HepG2 (cell line): Measurements from ENCODE around the gene OSBPL2. TPM values are rescaled to one million over a fixed set of nuclear protein-coding genes. Genes with fewer than 3 reads are reported as not detected.
A peak's percentile ranks its signal among the peaks of the same experiment; 100 is the strongest.

Experiments used
- CHD2 ChIP-seq: IDR thresholded peaks from 2 replicates; pipeline ENCODE4 v1.6.1; 2011; ENCODE audit warnings: low read depth, low read length, improper control_type of control experiment
- FOSL1 ChIP-seq: sonication (generic); formaldehyde crosslinking; IDR thresholded peaks from 2 replicates; pipeline ENCODE4 v1.9.0; 2021; ENCODE audit warnings: missing genetic modification reagents, borderline replicate concordance
- GATA4 ChIP-seq: sonication (generic); IDR thresholded peaks from 2 replicates; pipeline ENCODE4 v1.6.1; 2016; ENCODE audit warnings: antibody characterized with exemption, low read depth, borderline replicate concordance
- HDAC1 ChIP-seq: sonication (generic); formaldehyde crosslinking; IDR thresholded peaks from 2 replicates; pipeline ENCODE4 v1.5.1; 2020; ENCODE audit warnings: mild to moderate bottlenecking, missing genetic modification reagents
- KDM5A ChIP-seq: fragments of 200-600 bp; sonication (generic); IDR thresholded peaks from 2 replicates; pipeline ENCODE4 v1.7.0; 2018; ENCODE audit warnings: antibody characterized with exemption, mild to moderate bottlenecking, low read length, borderline replicate concordance
- NFE2L2 ChIP-seq: fragments of 150-350 bp; IDR thresholded peaks from 2 replicates; pipeline ENCODE4 v1.6.1; 2014; ENCODE audit warnings: low read length
- NFRKB ChIP-seq: fragments of 450-650 bp; IDR thresholded peaks from 2 replicates; pipeline ENCODE4 v1.6.1; 2017
- POGZ ChIP-seq: sonication (generic); formaldehyde crosslinking; IDR thresholded peaks from 2 replicates; pipeline ENCODE4 v1.4.0; 2020; ENCODE audit warnings: mild to moderate bottlenecking, missing genetic modification reagents
- RCOR2 ChIP-seq: IDR thresholded peaks from 2 replicates; pipeline ENCODE4 v1.6.1; 2016; ENCODE audit warnings: missing biosample characterization, missing genetic modification reagents
- SNAPC2 ChIP-seq: sonication (generic); formaldehyde crosslinking; IDR thresholded peaks from 2 replicates; pipeline ENCODE4 v1.8.1; 2022; ENCODE audit warnings: mild to moderate bottlenecking, missing genetic modification reagents
- SRSF4 ChIP-seq: fragments of 200-400 bp; formaldehyde crosslinking; IDR thresholded peaks from one replicate; pipeline ENCODE4 v1.6.1; 2018; ENCODE audit warnings: mild to moderate bottlenecking, low read depth, low read length, moderate library complexity; ENCODE audit not compliant: poor library complexity, severe bottlenecking
- THYN1 ChIP-seq: sonication (generic); formaldehyde crosslinking; IDR thresholded peaks from 2 replicates; pipeline ENCODE4 v1.8.1; 2023; ENCODE audit warnings: low read depth, mild to moderate bottlenecking, moderate library complexity, missing genetic modification reagents, borderline replicate concordance
- TP53 ChIP-seq: sonication (generic); formaldehyde crosslinking; conservative IDR thresholded peaks from 2 replicates; pipeline ENCODE4 v1.4.0; 2020; ENCODE audit warnings: missing genetic modification reagents
- ZKSCAN5 ChIP-seq: sonication (generic); formaldehyde crosslinking; IDR thresholded peaks from 2 replicates; pipeline ENCODE4 v1.5.1; 2020; ENCODE audit warnings: mild to moderate bottlenecking, missing genetic modification reagents
- ZNF121 ChIP-seq: sonication (generic); formaldehyde crosslinking; IDR thresholded peaks from 2 replicates; pipeline ENCODE4 v1.5.0; 2020; ENCODE audit warnings: mild to moderate bottlenecking, missing genetic modification reagents
- ZNF24 ChIP-seq: fragments of 450-650 bp; IDR thresholded peaks from 2 replicates; pipeline ENCODE4 v1.6.1; 2017; ENCODE audit warnings: antibody characterized with exemption, mild to moderate bottlenecking
- ZNF251 ChIP-seq: sonication (generic); formaldehyde crosslinking; IDR thresholded peaks from 2 replicates; pipeline ENCODE4 v1.9.0; 2021; ENCODE audit warnings: mild to moderate bottlenecking, missing genetic modification reagents
- ZNF317 ChIP-seq: sonication (generic); formaldehyde crosslinking; IDR thresholded peaks from 2 replicates; pipeline ENCODE4 v1.5.0; 2020; ENCODE audit warnings: mild to moderate bottlenecking, missing genetic modification reagents
- ZNF335 ChIP-seq: sonication (generic); formaldehyde crosslinking; IDR thresholded peaks from 2 replicates; pipeline ENCODE4 v1.4.0; 2020; ENCODE audit warnings: missing genetic modification reagents
- ZNF383 ChIP-seq: sonication (generic); formaldehyde crosslinking; IDR thresholded peaks from 2 replicates; pipeline ENCODE4 v1.4.0; 2020; ENCODE audit warnings: missing genetic modification reagents, mild to moderate bottlenecking, borderline replicate concordance
- ZNF550 ChIP-seq: sonication (generic); formaldehyde crosslinking; IDR thresholded peaks from 2 replicates; pipeline ENCODE4 v1.4.0; 2020; ENCODE audit warnings: mild to moderate bottlenecking, missing genetic modification reagents, borderline replicate concordance
- ZNF552 ChIP-seq: sonication (generic); formaldehyde crosslinking; IDR thresholded peaks from 2 replicates; pipeline ENCODE4 v1.9.0; 2022; ENCODE audit warnings: missing genetic modification reagents, mild to moderate bottlenecking, borderline replicate concordance
- ZNF75D ChIP-seq: sonication (generic); formaldehyde crosslinking; IDR thresholded peaks from 2 replicates; pipeline ENCODE4 v1.8.1; 2023; ENCODE audit warnings: missing genetic modification reagents, mild to moderate bottlenecking, borderline replicate concordance
- polyA plus RNA-seq, 8 experiments: library from polyadenylated mRNA; depleted of rRNA in 3 of 8; stranded (reverse) in 7 of 8; unstranded in 1 of 8; fragments of >200 nt; fragmentation: Illumina TruSeq in 4 of 8; extraction: Trizol in 4 of 8; gene quantifications; 2 replicates each; pipeline versions ENCODE4 v1.2.1 to v1.2.3, GENCODE V29; 2011 to 2016; ENCODE audit warnings: low read depth in 4 of 8, missing spikeins in 1 of 8, mixed read lengths in 1 of 8; ENCODE audit not compliant: insufficient read depth in 1 of 8
- total RNA-seq, 5 experiments: library from RNA; depleted of rRNA; stranded (reverse); fragments of >200 nt; fragmentation: Illumina TruSeq; extraction: Trizol; gene quantifications; 2 replicates each; pipeline ENCODE4 v1.2.3, GENCODE V29; 2016; ENCODE audit warnings: low read depth in 1 of 5
- TF ChIP-seq, protein P1 (sequence below): sonication (generic); formaldehyde crosslinking; IDR thresholded peaks from 2 replicates; pipeline ENCODE4 v1.5.0; 2020; ENCODE audit warnings: mild to moderate bottlenecking, missing genetic modification reagents
- TF ChIP-seq, protein P2 (sequence below): sonication (generic); formaldehyde crosslinking; IDR thresholded peaks from 2 replicates; pipeline ENCODE4 v1.5.0; 2020; ENCODE audit warnings: mild to moderate bottlenecking, missing genetic modification reagents

OSBPL2 gene
- total and polyA plus RNA-seq, 2 of the 13 experiments (the other 11 are each of a cell fraction or from before 2014, with no cell fraction given) = 18.5 to 37.4 TPM

DNA sequence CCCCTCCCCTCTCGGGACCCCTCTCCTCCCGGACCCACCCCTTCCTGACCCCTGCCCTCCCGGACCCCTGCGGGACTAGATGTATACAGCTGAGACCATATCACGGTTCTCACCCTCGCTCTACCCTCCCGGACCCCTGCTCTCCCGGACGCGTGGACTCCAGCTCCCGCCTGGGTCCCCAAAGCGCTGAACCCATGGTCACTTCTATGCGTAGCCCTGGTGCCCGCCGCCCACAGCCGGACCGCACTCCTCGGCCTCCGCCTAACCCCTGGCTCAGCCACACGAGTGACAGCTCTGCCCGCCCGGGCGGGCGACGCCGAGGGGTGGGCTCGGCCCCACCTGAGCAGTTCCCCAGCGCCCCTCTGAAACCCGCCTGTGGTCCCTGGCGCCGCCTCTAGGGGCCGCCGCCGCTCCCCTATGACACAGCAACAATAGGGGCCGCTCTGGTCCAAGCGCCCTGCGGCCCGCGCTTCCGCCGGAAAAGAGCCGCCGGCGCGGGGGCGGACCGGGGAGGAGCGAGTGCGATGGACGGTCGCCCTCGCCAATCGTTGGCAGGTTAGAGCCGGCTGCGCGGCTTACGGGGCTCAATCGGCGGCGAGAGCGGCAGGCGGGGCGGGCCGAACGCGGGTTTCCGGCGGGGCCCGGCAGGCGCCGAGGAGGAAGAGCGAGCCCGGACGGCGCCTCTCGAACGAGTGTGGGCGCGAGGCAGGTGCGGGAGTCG, 64.2 kb downstream of the OSBPL2 start, which contains the start of gene ADRM1 (continued):
- peak; percentile 58; the same call in 1 of the 2 replicates for TF ChIP-seq ZNF24
- TF ChIP-seq KDM5A = peak; percentile 56
- TF ChIP-seq NFE2L2 = peak; percentile 96
- TF ChIP-seq TP53 (CRISPR knock-in tag) = peak; percentile 81; the same call in 1 of the 2 replicates
- 0 out of 2 replicates have a peak, but pooled peaks have one; percentile 66 for TF ChIP-seq ZNF552 (CRISPR knock-in tag)
- no peak for TF ChIP-seq RCOR2
- no peak; the same call in 1 of the 2 replicates for TF ChIP-seq ZNF550
- no peak for TF ChIP-seq THYN1 (CRISPR knock-in tag)
- TF ChIP-seq ZNF75D = no peak
- TF ChIP-seq ZNF317 (CRISPR knock-in tag) = no peak
- TF ChIP-seq, protein P1, sequence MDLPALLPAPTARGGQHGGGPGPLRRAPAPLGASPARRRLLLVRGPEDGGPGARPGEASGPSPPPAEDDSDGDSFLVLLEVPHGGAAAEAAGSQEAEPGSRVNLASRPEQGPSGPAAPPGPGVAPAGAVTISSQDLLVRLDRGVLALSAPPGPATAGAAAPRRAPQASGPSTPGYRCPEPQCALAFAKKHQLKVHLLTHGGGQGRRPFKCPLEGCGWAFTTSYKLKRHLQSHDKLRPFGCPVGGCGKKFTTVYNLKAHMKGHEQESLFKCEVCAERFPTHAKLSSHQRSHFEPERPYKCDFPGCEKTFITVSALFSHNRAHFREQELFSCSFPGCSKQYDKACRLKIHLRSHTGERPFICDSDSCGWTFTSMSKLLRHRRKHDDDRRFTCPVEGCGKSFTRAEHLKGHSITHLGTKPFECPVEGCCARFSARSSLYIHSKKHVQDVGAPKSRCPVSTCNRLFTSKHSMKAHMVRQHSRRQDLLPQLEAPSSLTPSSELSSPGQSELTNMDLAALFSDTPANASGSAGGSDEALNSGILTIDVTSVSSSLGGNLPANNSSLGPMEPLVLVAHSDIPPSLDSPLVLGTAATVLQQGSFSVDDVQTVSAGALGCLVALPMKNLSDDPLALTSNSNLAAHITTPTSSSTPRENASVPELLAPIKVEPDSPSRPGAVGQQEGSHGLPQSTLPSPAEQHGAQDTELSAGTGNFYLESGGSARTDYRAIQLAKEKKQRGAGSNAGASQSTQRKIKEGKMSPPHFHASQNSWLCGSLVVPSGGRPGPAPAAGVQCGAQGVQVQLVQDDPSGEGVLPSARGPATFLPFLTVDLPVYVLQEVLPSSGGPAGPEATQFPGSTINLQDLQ = no peak
- peak; percentile 90 for TF ChIP-seq ZNF121
- TF ChIP-seq SNAPC2 (CRISPR knock-in tag) = no peak
- no peak for TF ChIP-seq ZNF383 (CRISPR knock-in tag)
- no peak; the same call in 1 of the 2 replicates for TF ChIP-seq ZNF335 (CRISPR knock-in tag)
- no peak for TF ChIP-seq SRSF4
- TF ChIP-seq, protein P2, sequence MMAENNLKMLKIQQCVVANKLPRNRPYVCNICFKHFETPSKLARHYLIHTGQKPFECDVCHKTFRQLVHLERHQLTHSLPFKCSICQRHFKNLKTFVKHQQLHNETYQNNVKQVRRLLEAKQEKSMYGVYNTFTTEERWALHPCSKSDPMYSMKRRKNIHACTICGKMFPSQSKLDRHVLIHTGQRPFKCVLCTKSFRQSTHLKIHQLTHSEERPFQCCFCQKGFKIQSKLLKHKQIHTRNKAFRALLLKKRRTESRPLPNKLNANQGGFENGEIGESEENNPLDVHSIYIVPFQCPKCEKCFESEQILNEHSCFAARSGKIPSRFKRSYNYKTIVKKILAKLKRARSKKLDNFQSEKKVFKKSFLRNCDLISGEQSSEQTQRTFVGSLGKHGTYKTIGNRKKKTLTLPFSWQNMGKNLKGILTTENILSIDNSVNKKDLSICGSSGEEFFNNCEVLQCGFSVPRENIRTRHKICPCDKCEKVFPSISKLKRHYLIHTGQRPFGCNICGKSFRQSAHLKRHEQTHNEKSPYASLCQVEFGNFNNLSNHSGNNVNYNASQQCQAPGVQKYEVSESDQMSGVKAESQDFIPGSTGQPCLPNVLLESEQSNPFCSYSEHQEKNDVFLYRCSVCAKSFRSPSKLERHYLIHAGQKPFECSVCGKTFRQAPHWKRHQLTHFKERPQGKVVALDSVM (CRISPR knock-in tag) = no peak
- TF ChIP-seq GATA4 = no peak
- no peak for TF ChIP-seq FOSL1 (CRISPR knock-in tag)
- TF ChIP-seq NFRKB = no peak
- no peak for TF ChIP-seq ZKSCAN5 (CRISPR knock-in tag)
- no peak for TF ChIP-seq ZNF251 (CRISPR knock-in tag)
- peak; percentile 94 for TF ChIP-seq HDAC1
- TF ChIP-seq POGZ = peak; percentile 49; the same call in 1 of the 2 replicates
- peak; percentile 71; the same call in 1 of the 2 replicates for TF ChIP-seq CHD2
